HL-60/S4 (cell line): ENCODE results near the gene ABRACL.

Experiments used
- in situ Hi-C: fragments of 300-500 bp; cut with MboI; formaldehyde crosslinking; loops from 2 replicates; pipeline ENCODE4 v1.14.3; 2022; ENCODE audit warnings: low sequenced_read_pairs

Gene ABRACL

GRCh38 chr6:139051396-139052060, 23.0 kb downstream of the ABRACL start:
- in situ Hi-C loops, result no loop called here

GRCh38 chr6:139053382-139053781, 24.8 kb downstream of the ABRACL start:
- in situ Hi-C loops, result no loop called here

- in situ Hi-C loops, result no loop called here
These were observed 25.5 kb downstream of the ABRACL start for GRCh38 chr6:139054001-139054400.

- in situ Hi-C loops, result no loop called here
These were observed 27.2 kb downstream of the ABRACL start for GRCh38 chr6:139055709-139056108.

- in situ Hi-C loops, result no loop called here
These were observed 29.5 kb downstream of the ABRACL start for GRCh38 chr6:139058029-139058428.

GRCh38 chr6:139060332-139060731, 31.8 kb downstream of the ABRACL start:
- in situ Hi-C loops, result no loop called here

- in situ Hi-C loops, result no loop called here
These were observed 34.5 kb downstream of the ABRACL start for GRCh38 chr6:139062932-139063646.

GRCh38 chr6:139064981-139065665, 36.6 kb downstream of the ABRACL start:
- in situ Hi-C loops, result no loop called here

- in situ Hi-C loops, result no loop called here
These were observed 37.5 kb downstream of the ABRACL start for GRCh38 chr6:139066080-139066479.

- in situ Hi-C loops, result no loop called here
These were observed 40.3 kb downstream of the ABRACL start for GRCh38 chr6:139068846-139069245.

GRCh38 chr6:139073118-139073517, 44.6 kb downstream of the ABRACL start:
- in situ Hi-C loops, result no loop called here

- in situ Hi-C loops, result no loop called here
These were observed 50.5 kb downstream of the ABRACL start for GRCh38 chr6:139079018-139079417.

- in situ Hi-C loops, result no loop called here
These were observed 51.8 kb downstream of the ABRACL start for GRCh38 chr6:139080255-139080920.

- in situ Hi-C loops, result no loop called here
These were observed 52.9 kb downstream of the ABRACL start for GRCh38 chr6:139081471-139081870.

- in situ Hi-C loops, result no loop called here
These were observed 53.8 kb downstream of the ABRACL start for GRCh38 chr6:139082370-139082769.

- in situ Hi-C loops, result no loop called here
These were observed 63.3 kb downstream of the ABRACL start for GRCh38 chr6:139091826-139092225.
